ENCODE data around the gene KIF5A. TPM values are rescaled to one million over a fixed set of nuclear protein-coding genes. Genes with fewer than 3 reads are reported as not detected.

KIF5A gene
- total and polyA plus RNA-seq, 2 of the 13 experiments (the other 11 are each of a cell fraction or from before 2014, with no cell fraction given), result 1.6 to 11.9 TPM

DNA sequence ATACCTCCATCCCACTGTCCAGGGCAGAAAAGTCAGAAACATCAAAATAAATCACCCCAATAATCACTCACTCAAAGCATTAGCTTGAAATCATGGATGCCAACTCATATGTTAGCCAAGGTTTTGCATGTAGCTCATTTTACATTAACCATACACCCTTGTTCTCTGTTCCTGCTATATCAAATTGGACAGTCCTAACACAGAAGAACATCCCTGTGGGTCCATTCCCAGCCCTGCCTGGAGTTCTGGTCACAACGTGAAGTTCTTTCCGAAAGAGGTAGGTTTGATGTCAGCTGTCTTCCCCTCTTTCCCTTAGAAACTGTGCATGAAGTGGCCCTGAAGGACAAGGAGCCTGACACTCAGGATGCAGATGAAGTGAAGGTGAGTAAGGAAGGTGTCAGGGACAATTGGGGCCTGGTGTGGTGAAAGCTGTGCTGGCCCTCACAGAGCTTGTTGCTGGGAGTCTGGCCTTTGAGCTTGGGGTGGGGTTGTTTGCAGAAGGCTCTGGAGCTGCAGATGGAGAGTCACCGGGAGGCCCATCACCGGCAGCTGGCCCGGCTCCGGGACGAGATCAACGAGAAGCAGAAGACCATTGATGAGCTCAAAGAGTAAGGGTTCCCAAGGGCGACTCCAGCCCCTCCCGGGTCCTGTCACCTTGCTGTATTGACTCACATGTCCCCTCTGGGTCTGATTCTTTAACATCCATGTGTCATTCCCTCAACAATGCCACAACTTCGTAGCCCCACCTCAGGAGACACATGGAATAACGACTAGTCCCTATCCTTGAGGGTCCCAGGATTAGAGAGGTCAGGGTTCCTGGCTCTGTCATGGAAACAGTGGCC is 26.1 kb downstream of the KIF5A start (continued):
- peak; percentile 65; the same call in 1 of the 2 replicates for TF ChIP-seq PRMT3 (CRISPR knock-in tag; IDR thresholded peaks at IDR 0.05; ENCODE audit: borderline replicate concordance, low read depth)
- TF ChIP-seq HDAC6 (IDR thresholded peaks at IDR 0.05; ENCODE audit: low read depth, low read length), result no peak
- TF ChIP-seq FOXM1 (CRISPR knock-in tag; IDR thresholded peaks at IDR 0.05), result no peak
- TF ChIP-seq GTF2F1 (IDR thresholded peaks at IDR 0.05; ENCODE audit: low read length), result no peak
- TF ChIP-seq JUND (CRISPR knock-in tag; IDR thresholded peaks at IDR 0.05), result 0 out of 2 replicates have a peak, but pooled peaks have one; percentile 37
- TF ChIP-seq NAIF1 (CRISPR knock-in tag; IDR thresholded peaks at IDR 0.05; ENCODE audit: borderline replicate concordance), result peak; percentile 56; the same call in 1 of the 2 replicates
- TF ChIP-seq NR2F2 (IDR thresholded peaks at IDR 0.05; ENCODE audit: borderline replicate concordance, low read depth), result 0 out of 2 replicates have a peak, but pooled peaks have one; percentile 27
- no peak for TF ChIP-seq ZNF205 (CRISPR knock-in tag; IDR thresholded peaks at IDR 0.05)
- TF ChIP-seq, protein P1, sequence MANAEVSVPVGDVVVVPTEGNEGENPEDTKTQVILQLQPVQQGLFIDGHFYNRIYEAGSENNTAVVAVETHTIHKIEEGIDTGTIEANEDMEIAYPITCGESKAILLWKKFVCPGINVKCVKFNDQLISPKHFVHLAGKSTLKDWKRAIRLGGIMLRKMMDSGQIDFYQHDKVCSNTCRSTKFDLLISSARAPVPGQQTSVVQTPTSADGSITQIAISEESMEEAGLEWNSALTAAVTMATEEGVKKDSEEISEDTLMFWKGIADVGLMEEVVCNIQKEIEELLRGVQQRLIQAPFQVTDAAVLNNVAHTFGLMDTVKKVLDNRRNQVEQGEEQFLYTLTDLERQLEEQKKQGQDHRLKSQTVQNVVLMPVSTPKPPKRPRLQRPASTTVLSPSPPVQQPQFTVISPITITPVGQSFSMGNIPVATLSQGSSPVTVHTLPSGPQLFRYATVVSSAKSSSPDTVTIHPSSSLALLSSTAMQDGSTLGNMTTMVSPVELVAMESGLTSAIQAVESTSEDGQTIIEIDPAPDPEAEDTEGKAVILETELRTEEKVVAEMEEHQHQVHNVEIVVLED (CRISPR knock-in tag; IDR thresholded peaks at IDR 0.05; ENCODE audit: borderline replicate concordance), result no peak; the same call in 1 of the 2 replicates
- peak; percentile 78 for TF ChIP-seq ZBTB7B (CRISPR knock-in tag; IDR thresholded peaks at IDR 0.05)
- TF ChIP-seq RAD21 (CRISPR knock-in tag; IDR thresholded peaks at IDR 0.05), result no peak
- TF ChIP-seq SNAPC2 (CRISPR knock-in tag; IDR thresholded peaks at IDR 0.05), result 0 out of 2 replicates have a peak, but pooled peaks have one; percentile 63
- no peak for TF ChIP-seq FLYWCH1 (CRISPR knock-in tag; IDR thresholded peaks at IDR 0.05)
- no peak for TF ChIP-seq KAT7 (CRISPR knock-in tag; IDR thresholded peaks at IDR 0.05; ENCODE audit: borderline replicate concordance)
- TF ChIP-seq SIN3A (IDR thresholded peaks at IDR 0.05; ENCODE audit: borderline replicate concordance, low read depth, low read length), result peak; percentile 65; the same call in 1 of the 2 replicates
- TF ChIP-seq NFE2L2 (IDR thresholded peaks at IDR 0.05; ENCODE audit: low read length), result no peak
- no peak for TF ChIP-seq ZNF44 (CRISPR knock-in tag; IDR thresholded peaks at IDR 0.05)
- 0 out of 2 replicates have a peak, but pooled peaks have one; percentile 36 for TF ChIP-seq PAX8 (CRISPR knock-in tag; IDR thresholded peaks at IDR 0.05; ENCODE audit: borderline replicate concordance)
- no peak for TF ChIP-seq SNRNP70 (IDR thresholded peaks at IDR 0.05; ENCODE audit: low read depth, low read length)
- peak; percentile 64 for TF ChIP-seq FOSL2 (CRISPR knock-in tag; IDR thresholded peaks at IDR 0.05)
- peak; percentile 29; the same call in 1 of the 2 replicates for TF ChIP-seq PPARG (CRISPR knock-in tag; conservative IDR thresholded peaks at IDR 0.05)
- TF ChIP-seq ZNF644 (CRISPR knock-in tag; IDR thresholded peaks at IDR 0.05; ENCODE audit: low read depth), result peak; percentile 47; the same call in 1 of the 2 replicates
- TF ChIP-seq SP140L (CRISPR knock-in tag; IDR thresholded peaks at IDR 0.05; ENCODE audit: borderline replicate concordance), result no peak
- TF ChIP-seq PHF21A (CRISPR knock-in tag; IDR thresholded peaks at IDR 0.05), result peak; percentile 85; the same call in 1 of the 2 replicates
- TF ChIP-seq, protein P2, sequence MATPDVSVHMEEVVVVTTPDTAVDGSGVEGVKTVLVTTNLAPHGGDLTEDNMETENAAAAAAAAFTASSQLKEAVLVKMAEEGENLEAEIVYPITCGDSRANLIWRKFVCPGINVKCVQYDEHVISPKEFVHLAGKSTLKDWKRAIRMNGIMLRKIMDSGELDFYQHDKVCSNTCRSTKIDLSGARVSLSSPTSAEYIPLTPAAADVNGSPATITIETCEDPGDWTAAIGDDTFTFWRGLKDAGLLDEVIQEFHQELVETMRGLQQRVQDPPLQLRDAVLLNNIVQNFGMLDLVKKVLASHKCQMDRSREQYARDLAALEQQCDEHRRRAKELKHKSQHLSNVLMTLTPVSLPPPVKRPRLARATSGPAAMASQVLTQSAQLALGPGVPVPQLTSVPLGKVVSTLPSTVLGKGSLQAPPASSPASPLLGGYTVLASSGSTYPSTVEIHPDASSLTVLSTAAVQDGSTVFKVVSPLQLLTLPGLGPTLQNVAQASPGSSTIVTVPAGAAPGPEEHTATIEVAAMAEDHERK (CRISPR knock-in tag; IDR thresholded peaks at IDR 0.05; ENCODE audit: low read depth), result no peak
- TF ChIP-seq YY1 (IDR thresholded peaks at IDR 0.05; ENCODE audit: insufficient read depth, insufficient replicate concordance, low read depth, low read length), result peak; percentile 31
